Measurements from ENCODE around the gene GRM5.
"Not testable (repeated sequence)": the region's sequence is repeated elsewhere in the genome, so short reads cannot be mapped to it uniquely, and the experiment has no call there.

GRCh38 chr11:88835709-88836108 is 230.1 kb downstream of the GRM5 start:
- TF ChIP-seq EZH2phosphoT487 (IDR thresholded peaks at IDR 0.05; ENCODE audit: low read depth): not testable (repeated sequence)
- TF ChIP-seq, protein P1, sequence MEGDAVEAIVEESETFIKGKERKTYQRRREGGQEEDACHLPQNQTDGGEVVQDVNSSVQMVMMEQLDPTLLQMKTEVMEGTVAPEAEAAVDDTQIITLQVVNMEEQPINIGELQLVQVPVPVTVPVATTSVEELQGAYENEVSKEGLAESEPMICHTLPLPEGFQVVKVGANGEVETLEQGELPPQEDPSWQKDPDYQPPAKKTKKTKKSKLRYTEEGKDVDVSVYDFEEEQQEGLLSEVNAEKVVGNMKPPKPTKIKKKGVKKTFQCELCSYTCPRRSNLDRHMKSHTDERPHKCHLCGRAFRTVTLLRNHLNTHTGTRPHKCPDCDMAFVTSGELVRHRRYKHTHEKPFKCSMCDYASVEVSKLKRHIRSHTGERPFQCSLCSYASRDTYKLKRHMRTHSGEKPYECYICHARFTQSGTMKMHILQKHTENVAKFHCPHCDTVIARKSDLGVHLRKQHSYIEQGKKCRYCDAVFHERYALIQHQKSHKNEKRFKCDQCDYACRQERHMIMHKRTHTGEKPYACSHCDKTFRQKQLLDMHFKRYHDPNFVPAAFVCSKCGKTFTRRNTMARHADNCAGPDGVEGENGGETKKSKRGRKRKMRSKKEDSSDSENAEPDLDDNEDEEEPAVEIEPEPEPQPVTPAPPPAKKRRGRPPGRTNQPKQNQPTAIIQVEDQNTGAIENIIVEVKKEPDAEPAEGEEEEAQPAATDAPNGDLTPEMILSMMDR (IDR thresholded peaks at IDR 0.05; ENCODE audit: low read depth, low read length): not testable (repeated sequence)
